HepG2 (cell line): ENCODE results near the gene INF2. TPM values are rescaled to one million over a fixed set of nuclear protein-coding genes. Genes with fewer than 3 reads are reported as not detected.

Experiments used
- GATAD2A ChIP-seq: IDR thresholded peaks from 2 replicates; pipeline ENCODE4 v1.6.1; 2016
- KAT8 ChIP-seq: IDR thresholded peaks from 2 replicates; pipeline ENCODE4 v1.6.1; 2016; ENCODE audit warnings: missing genetic modification reagents, missing compliant biosample characterization
- KLF11 ChIP-seq: IDR thresholded peaks from 2 replicates; pipeline ENCODE4 v1.6.1; 2016; ENCODE audit warnings: missing compliant biosample characterization
- MATR3 ChIP-seq: sonication (generic); formaldehyde crosslinking; IDR thresholded peaks from 2 replicates; pipeline ENCODE4 v1.4.0; 2020; ENCODE audit warnings: missing genetic modification reagents
- PCBP2 ChIP-seq: fragments of 200-400 bp; formaldehyde crosslinking; optimal IDR thresholded peaks from 2 replicates; pipeline ENCODE3; 2018; ENCODE audit warnings: low read length, low read depth; ENCODE audit not compliant: poor library complexity, severe bottlenecking
- SRF ChIP-seq: IDR thresholded peaks from 2 replicates; pipeline ENCODE4 v1.6.1; 2011; ENCODE audit warnings: mild to moderate bottlenecking, low read depth, low read length, moderate library complexity
- ZMAT3 ChIP-seq: sonication (generic); formaldehyde crosslinking; conservative IDR thresholded peaks from 2 replicates; pipeline ENCODE4 v1.7.0; 2021; ENCODE audit warnings: missing genetic modification reagents
- ZNF383 ChIP-seq: sonication (generic); formaldehyde crosslinking; IDR thresholded peaks from 2 replicates; pipeline ENCODE4 v1.4.0; 2020; ENCODE audit warnings: missing genetic modification reagents, mild to moderate bottlenecking, borderline replicate concordance
- ZNF563 ChIP-seq: sonication (generic); formaldehyde crosslinking; IDR thresholded peaks from 2 replicates; pipeline ENCODE4 v1.8.0; 2022; ENCODE audit warnings: mild to moderate bottlenecking, moderate library complexity, missing genetic modification reagents
- ZNF605 ChIP-seq: sonication (generic); formaldehyde crosslinking; IDR thresholded peaks from 2 replicates; pipeline ENCODE4 v1.8.0; 2022; ENCODE audit warnings: mild to moderate bottlenecking, missing genetic modification reagents
- ZNF761 ChIP-seq: sonication (generic); formaldehyde crosslinking; conservative IDR thresholded peaks from 2 replicates; pipeline ENCODE4 v1.4.0; 2020; ENCODE audit warnings: mild to moderate bottlenecking, missing genetic modification reagents
- polyA plus RNA-seq, 8 experiments: library from polyadenylated mRNA; depleted of rRNA in 3 of 8; stranded (reverse) in 7 of 8; unstranded in 1 of 8; fragments of >200 nt; fragmentation: Illumina TruSeq in 4 of 8; extraction: Trizol in 4 of 8; gene quantifications; 2 replicates each; pipeline versions ENCODE4 v1.2.1 to v1.2.3, GENCODE V29; 2011 to 2016; ENCODE audit warnings: low read depth in 4 of 8, missing spikeins in 1 of 8, mixed read lengths in 1 of 8; ENCODE audit not compliant: insufficient read depth in 1 of 8
- total RNA-seq, 5 experiments: library from RNA; depleted of rRNA; stranded (reverse); fragments of >200 nt; fragmentation: Illumina TruSeq; extraction: Trizol; gene quantifications; 2 replicates each; pipeline ENCODE4 v1.2.3, GENCODE V29; 2016; ENCODE audit warnings: low read depth in 1 of 5
- TF ChIP-seq, protein P1 (sequence below), 2 experiments: sonication (generic) in 1 of 2; formaldehyde crosslinking in 1 of 2; IDR thresholded peaks; 2 replicates each; pipeline versions ENCODE4 v1.4.0 to v1.6.1; 2018 to 2020; ENCODE audit warnings: missing genetic modification reagents in 2 of 2, borderline replicate concordance in 1 of 2, low read depth in 1 of 2, mild to moderate bottlenecking in 1 of 2, missing biosample characterization in 1 of 2
- TF ChIP-seq, protein P2 (sequence below): sonication (generic); formaldehyde crosslinking; IDR thresholded peaks from 2 replicates; pipeline ENCODE4 v1.9.0; 2022; ENCODE audit warnings: missing genetic modification reagents, mild to moderate bottlenecking, borderline replicate concordance
- TF ChIP-seq, protein P3 (sequence below): sonication (generic); formaldehyde crosslinking; IDR thresholded peaks from 2 replicates; pipeline ENCODE4 v1.5.0; 2020; ENCODE audit warnings: missing genetic modification reagents
- TF ChIP-seq, protein P4 (sequence below): sonication (generic); formaldehyde crosslinking; IDR thresholded peaks from 2 replicates; pipeline ENCODE4 v1.4.0; 2020; ENCODE audit warnings: mild to moderate bottlenecking, missing genetic modification reagents

Gene INF2
- total and polyA plus RNA-seq, 2 of the 13 experiments (the other 11 are each of a cell fraction or from before 2014, with no cell fraction given), result 16.4 to 26.4 TPM

DNA sequence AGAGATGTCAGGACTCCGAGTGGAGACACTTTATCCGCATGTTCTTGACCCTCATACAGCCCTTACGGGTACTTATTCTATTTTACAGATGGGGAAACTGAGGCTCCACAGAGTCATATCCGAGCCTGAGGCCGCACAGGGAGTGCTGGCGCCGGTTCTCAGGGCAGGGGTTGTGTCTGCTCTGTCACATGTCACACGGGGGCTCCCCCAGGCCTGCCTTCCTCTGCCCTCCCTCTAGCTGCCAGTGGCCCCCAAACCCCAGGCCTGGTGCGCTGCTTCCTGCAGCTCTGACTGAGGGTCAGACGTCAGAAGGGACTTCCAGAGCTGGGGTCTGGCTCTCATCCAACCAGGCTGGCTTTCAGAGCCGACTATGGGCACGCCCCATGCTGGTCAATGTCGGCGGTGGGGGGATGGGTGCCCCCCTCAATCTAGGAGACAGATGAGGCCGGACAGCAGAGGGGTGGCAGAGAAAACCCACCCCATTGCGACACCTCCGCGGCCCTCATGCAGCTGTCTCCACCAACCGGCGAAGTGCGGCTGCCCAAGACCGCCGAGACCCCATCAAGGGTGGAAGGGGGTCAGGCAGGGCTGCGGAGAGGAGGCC is 811 bp upstream of the INF2 start (continued):
- TF ChIP-seq, protein P1, sequence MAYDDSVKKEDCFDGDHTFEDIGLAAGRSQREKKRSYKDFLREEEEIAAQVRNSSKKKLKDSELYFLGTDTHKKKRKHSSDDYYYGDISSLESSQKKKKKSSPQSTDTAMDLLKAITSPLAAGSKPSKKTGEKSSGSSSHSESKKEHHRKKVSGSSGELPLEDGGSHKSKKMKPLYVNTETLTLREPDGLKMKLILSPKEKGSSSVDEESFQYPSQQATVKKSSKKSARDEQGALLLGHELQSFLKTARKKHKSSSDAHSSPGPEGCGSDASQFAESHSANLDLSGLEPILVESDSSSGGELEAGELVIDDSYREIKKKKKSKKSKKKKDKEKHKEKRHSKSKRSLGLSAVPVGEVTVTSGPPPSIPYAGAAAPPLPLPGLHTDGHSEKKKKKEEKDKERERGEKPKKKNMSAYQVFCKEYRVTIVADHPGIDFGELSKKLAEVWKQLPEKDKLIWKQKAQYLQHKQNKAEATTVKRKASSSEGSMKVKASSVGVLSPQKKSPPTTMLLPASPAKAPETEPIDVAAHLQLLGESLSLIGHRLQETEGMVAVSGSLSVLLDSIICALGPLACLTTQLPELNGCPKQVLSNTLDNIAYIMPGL (CRISPR knock-in tag; IDR thresholded peaks at IDR 0.05; ENCODE audit: borderline replicate concordance in 1 of 2, low read depth in 1 of 2), result 0 out of 4 replicates have a peak, but pooled peaks of 1 of the 2 experiments have one; percentile 0
- no peak; the same call in 1 of the 2 replicates for TF ChIP-seq ZNF605 (CRISPR knock-in tag)
- TF ChIP-seq SRF, result no peak
- peak; percentile 18; the same call in 1 of the 2 replicates for TF ChIP-seq ZMAT3 (CRISPR knock-in tag)
- TF ChIP-seq ZNF761, result no peak; the same call in 1 of the 2 replicates
- TF ChIP-seq, protein P2, sequence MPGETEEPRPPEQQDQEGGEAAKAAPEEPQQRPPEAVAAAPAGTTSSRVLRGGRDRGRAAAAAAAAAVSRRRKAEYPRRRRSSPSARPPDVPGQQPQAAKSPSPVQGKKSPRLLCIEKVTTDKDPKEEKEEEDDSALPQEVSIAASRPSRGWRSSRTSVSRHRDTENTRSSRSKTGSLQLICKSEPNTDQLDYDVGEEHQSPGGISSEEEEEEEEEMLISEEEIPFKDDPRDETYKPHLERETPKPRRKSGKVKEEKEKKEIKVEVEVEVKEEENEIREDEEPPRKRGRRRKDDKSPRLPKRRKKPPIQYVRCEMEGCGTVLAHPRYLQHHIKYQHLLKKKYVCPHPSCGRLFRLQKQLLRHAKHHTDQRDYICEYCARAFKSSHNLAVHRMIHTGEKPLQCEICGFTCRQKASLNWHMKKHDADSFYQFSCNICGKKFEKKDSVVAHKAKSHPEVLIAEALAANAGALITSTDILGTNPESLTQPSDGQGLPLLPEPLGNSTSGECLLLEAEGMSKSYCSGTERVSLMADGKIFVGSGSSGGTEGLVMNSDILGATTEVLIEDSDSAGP (CRISPR knock-in tag), result no peak; the same call in 1 of the 2 replicates
- TF ChIP-seq, protein P3, sequence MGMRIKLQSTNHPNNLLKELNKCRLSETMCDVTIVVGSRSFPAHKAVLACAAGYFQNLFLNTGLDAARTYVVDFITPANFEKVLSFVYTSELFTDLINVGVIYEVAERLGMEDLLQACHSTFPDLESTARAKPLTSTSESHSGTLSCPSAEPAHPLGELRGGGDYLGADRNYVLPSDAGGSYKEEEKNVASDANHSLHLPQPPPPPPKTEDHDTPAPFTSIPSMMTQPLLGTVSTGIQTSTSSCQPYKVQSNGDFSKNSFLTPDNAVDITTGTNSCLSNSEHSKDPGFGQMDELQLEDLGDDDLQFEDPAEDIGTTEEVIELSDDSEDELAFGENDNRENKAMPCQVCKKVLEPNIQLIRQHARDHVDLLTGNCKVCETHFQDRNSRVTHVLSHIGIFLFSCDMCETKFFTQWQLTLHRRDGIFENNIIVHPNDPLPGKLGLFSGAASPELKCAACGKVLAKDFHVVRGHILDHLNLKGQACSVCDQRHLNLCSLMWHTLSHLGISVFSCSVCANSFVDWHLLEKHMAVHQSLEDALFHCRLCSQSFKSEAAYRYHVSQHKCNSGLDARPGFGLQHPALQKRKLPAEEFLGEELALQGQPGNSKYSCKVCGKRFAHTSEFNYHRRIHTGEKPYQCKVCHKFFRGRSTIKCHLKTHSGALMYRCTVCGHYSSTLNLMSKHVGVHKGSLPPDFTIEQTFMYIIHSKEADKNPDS (CRISPR knock-in tag), result no peak
- TF ChIP-seq ZNF563 (CRISPR knock-in tag), result no peak
- 0 out of 2 replicates have a peak, but pooled peaks have one; percentile 35 for TF ChIP-seq ZNF383
- TF ChIP-seq PCBP2, result no peak
- TF ChIP-seq, protein P4, sequence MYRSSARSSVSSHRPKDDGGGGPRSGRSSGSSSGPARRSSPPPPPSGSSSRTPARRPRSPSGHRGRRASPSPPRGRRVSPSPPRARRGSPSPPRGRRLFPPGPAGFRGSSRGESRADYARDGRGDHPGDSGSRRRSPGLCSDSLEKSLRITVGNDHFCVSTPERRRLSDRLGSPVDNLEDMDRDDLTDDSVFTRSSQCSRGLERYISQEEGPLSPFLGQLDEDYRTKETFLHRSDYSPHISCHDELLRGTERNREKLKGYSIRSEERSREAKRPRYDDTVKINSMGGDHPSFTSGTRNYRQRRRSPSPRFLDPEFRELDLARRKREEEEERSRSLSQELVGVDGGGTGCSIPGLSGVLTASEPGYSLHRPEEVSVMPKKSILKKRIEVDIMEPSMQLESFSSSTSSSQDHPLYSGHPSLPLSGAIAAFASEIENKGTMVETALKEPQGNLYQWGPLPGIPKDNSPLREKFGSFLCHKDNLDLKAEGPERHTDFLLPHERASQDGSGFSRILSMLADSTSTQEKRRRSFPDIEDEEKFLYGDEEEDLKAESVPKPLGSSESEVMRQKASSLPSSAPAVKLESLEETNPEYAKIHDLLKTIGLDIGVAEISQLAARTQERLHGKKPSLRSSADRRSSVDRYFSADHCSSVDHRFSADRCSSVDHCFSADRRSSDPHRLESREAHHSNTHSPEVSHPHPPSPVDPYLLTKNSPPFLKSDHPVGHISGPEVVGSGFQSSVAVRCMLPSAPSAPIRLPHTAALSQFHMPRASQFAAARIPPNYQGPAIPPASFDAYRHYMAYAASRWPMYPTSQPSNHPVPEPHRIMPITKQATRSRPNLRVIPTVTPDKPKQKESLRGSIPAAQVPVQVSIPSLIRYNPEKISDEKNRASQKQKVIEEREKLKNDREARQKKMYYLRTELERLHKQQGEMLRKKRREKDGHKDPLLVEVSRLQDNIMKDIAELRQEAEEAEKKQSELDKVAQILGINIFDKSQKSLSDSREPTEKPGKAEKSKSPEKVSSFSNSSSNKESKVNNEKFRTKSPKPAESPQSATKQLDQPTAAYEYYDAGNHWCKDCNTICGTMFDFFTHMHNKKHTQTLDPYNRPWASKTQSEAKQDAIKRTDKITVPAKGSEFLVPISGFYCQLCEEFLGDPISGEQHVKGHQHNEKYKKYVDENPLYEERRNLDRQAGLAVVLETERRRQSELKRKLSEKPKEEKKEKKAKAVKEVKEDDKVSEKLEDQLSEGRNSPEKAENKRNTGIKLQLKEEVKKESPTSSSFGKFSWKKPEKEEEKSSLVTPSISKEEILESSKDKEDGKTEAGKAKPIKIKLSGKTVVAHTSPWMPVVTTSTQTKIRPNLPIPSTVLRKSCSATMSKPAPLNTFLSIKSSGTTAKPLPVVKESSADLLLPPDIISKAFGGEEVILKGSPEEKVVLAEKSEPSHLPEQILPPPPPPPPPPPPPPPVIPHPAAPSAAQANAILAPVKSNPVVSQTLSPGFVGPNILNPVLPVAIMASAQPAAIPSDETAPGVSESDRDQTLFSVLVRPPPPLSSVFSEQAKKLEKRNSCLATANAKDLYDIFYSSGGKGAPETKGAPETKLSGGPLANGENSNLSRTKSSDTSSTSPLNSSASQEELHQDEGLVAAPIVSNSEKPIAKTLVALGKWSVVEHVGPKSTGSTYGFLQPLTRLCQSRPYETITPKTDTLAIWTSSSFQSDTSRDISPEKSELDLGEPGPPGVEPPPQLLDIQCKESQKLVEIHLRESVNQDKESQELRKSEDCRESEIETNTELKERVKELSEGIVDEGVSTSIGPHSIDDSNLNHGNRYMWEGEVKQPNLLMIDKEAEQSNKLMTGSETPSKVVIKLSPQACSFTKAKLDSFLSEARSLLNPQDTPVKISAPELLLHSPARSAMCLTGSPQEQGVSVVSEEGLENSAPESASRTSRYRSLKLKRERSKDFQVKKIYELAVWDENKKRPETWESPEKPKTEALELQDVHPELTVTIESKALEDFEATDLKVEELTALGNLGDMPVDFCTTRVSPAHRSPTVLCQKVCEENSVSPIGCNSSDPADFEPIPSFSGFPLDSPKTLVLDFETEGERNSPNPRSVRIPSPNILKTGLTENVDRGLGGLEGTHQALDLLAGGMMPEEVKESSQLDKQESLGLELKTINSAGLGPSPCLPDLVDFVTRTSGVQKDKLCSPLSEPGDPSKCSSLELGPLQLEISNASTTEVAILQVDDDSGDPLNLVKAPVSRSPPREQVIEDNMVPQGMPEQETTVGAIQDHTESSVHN (CRISPR knock-in tag), result no peak
- TF ChIP-seq MATR3, result no peak
- TF ChIP-seq KLF11 (CRISPR knock-in tag), result no peak
- TF ChIP-seq GATAD2A (CRISPR knock-in tag), result no peak
- 0 out of 2 replicates have a peak, but pooled peaks have one; percentile 6 for TF ChIP-seq KAT8 (CRISPR knock-in tag)
